ENCODE data around the gene SCN1B. TPM values are rescaled to one million over a fixed set of nuclear protein-coding genes. Genes with fewer than 3 reads are reported as not detected.
"Not testable (repeated sequence)": the region's sequence is repeated elsewhere in the genome, so short reads cannot be mapped to it uniquely, and the experiment has no call there.

Gene SCN1B
- total RNA-seq, 4 donors from 2014 or later: 0.60 to 14.2 (median 3.2) TPM

GRCh38 chr19:35011737-35012682, 18.3 kb upstream of the SCN1B start:
- H3K36me3 ChIP-seq: no peaks in the 10 kb centered on the region
- in situ Hi-C loops (cut with MboI; ENCODE audit: low pct_ligation_motif_present in 1 of 4, low pct_unique_long_range_greater_than_20kb in 1 of 4, low sequenced_read_pairs in 3 of 4) (loop anchor here in 1 of 4 donors (10.0 kb wide), 1 partner anchor 47 kb away; the partner anchor contains the start of gene ZNF792), intact Hi-C loops (cut with DNase I; ENCODE audit: low total_unique reads) (loop anchor here (2.0 kb wide), 1 partner anchor 39 kb away; no protein-coding TSS in a partner anchor)
- no peak for TF ChIP-seq EP300 (IDR thresholded peaks at IDR 0.05; ENCODE audit: low read depth)
- H3K27ac ChIP-seq: peak overlapping the region; percentile 0 to 60 (median 18)
- peaks cover 4 to 26% (median 11%) of the 10 kb centered on the region in 4 donors for H3K4me1 ChIP-seq
- DNase-seq: no peak
- H3K4me3 ChIP-seq: no peak overlapping the region
- 91% methylated on average over 17 of the region's 18 CpGs; no CpG with 5 or more reads in 1 of the 2 donors for WGBS, 2 donors (ENCODE audit: low coverage in 1 of 2)
- H3K27me3 ChIP-seq: no peaks in the 10 kb centered on the region
- no peaks in the 10 kb centered on the region for H3K9me3 ChIP-seq

GRCh38 chr19:35013041-35013819, 17.0 kb upstream of the SCN1B start:
- peak; percentile 77 for DNase-seq
- TF ChIP-seq CTCF (IDR thresholded peaks at IDR 0.05) (peak; percentile 98 to 99 (median 99)), POLR2AphosphoS5 (IDR thresholded peaks at IDR 0.05) (peak in 1 of 3 donors; percentile 30), EP300 (IDR thresholded peaks at IDR 0.05; ENCODE audit: low read depth) (no peak)
- Histone ChIP-seq H3K4me1 (peaks cover 4 to 22% (median 9%) of the 10 kb centered on the region in 4 donors), H3K36me3 (no peaks in the 10 kb centered on the region), H3K27ac (peak overlapping the region; percentile 13 to 61 (median 18)), H3K9me3 (no peaks in the 10 kb centered on the region), H3K27me3 (no peaks in the 10 kb centered on the region), H3K4me3 (no peak overlapping the region)
- WGBS, 2 donors (ENCODE audit: low coverage in 1 of 2): 58% methylated on average over 29 of the region's 32 CpGs; no CpG with 5 or more reads in 1 of the 2 donors
- intact Hi-C loops (cut with DNase I; ENCODE audit: low total_unique reads) (loop anchor here (2.0 kb wide), 1 partner anchor 40 kb away; no protein-coding TSS in a partner anchor), in situ Hi-C loops (cut with MboI; ENCODE audit: low pct_ligation_motif_present in 1 of 4, low pct_unique_long_range_greater_than_20kb in 1 of 4, low sequenced_read_pairs in 3 of 4) (loop anchor here in 1 of 4 donors (10.0 kb wide), 1 partner anchor 48 kb away; the partner anchor contains the start of gene ZNF792)

GRCh38 chr19:35013820-35014754, 16.2 kb upstream of the SCN1B start:
- peak overlapping the region in 3 of 4 donors; percentile 13 to 61 (median 17) for H3K27ac ChIP-seq

GRCh38 chr19:35014774-35015173, 15.5 kb upstream of the SCN1B start:
- H3K4me1 ChIP-seq: peaks cover 4 to 22% (median 9%) of the 10 kb centered on the region in 4 donors
- H3K9me3 ChIP-seq; H3K36me3 ChIP-seq; H3K27ac ChIP-seq; DNase-seq; H3K4me3 ChIP-seq; H3K27me3 ChIP-seq; intact Hi-C loops (cut with DNase I; ENCODE audit: low total_unique reads): not testable (repeated sequence)
- 94 to 100% methylated on average over 3 to 4 of the region's 4 CpGs for WGBS, 2 donors (ENCODE audit: low coverage in 1 of 2)
- in situ Hi-C loops (cut with MboI; ENCODE audit: low pct_ligation_motif_present in 1 of 4, low pct_unique_long_range_greater_than_20kb in 1 of 4, low sequenced_read_pairs in 3 of 4): loop anchor here in 2 of 4 donors (5.0 to 10.0 kb wide), 2 partner anchors 37 to 50 kb away; partner anchors contain the start of gene ZNF792 (in 1 of the 2)

More at GRCh38 chr19:35013820-35014754, 16.2 kb upstream of the SCN1B start:
- Histone ChIP-seq H3K4me1 (peaks cover 4 to 22% (median 9%) of the 10 kb centered on the region in 4 donors), H3K36me3 (peaks cover 0 to under 1% (median 0%) of the 10 kb centered on the region in 4 donors), H3K9me3 (no peaks in the 10 kb centered on the region), H3K27me3 (no peaks in the 10 kb centered on the region), H3K4me3 (no peak overlapping the region)
- TF ChIP-seq CTCF (IDR thresholded peaks at IDR 0.05) (no peak), POLR2A (IDR thresholded peaks at IDR 0.05) (no peak), EP300 (IDR thresholded peaks at IDR 0.05; ENCODE audit: low read depth) (no peak), POLR2AphosphoS5 (IDR thresholded peaks at IDR 0.05) (no peak)
- 91 to 100% methylated on average over 2 to 22 of the region's 23 CpGs for WGBS, 2 donors (ENCODE audit: low coverage in 1 of 2)
- DNase-seq: peak; percentile 50
- intact Hi-C loops (cut with DNase I; ENCODE audit: low total_unique reads) (loop anchor here (2.0 kb wide), 1 partner anchor 41 kb away; no protein-coding TSS in a partner anchor), in situ Hi-C loops (cut with MboI; ENCODE audit: low pct_ligation_motif_present in 1 of 4, low pct_unique_long_range_greater_than_20kb in 1 of 4, low sequenced_read_pairs in 3 of 4) (loop anchor here in 1 of 4 donors (10.0 kb wide), 1 partner anchor 49 kb away; the partner anchor contains the start of gene ZNF792)

Data from transverse colon (tissue), 4 donors.